WTC11 (cell line): Measurements from ENCODE around the gene CSNK1G3.

Source experiments
- CTCF ChIP-seq: fragments of 200-600 bp; IDR thresholded peaks from 2 replicates; pipeline ENCODE4 v1.8.0; 2022; ENCODE audit warnings: antibody characterized with exemption
- FOXJ3 ChIP-seq: sonication (generic); formaldehyde crosslinking; IDR thresholded peaks from 2 replicates; pipeline ENCODE4 v1.9.0; 2021; ENCODE audit warnings: missing genetic modification reagents, mild to moderate bottlenecking, borderline replicate concordance
- FOXP1 ChIP-seq: sonication (generic); formaldehyde crosslinking; IDR thresholded peaks from 2 replicates; pipeline ENCODE4 v1.8.0; 2022; ENCODE audit warnings: missing genetic modification reagents, mild to moderate bottlenecking, moderate library complexity, borderline replicate concordance
- ZNF138 ChIP-seq: sonication (generic); formaldehyde crosslinking; conservative IDR thresholded peaks from 2 replicates; pipeline ENCODE4 v1.8.1; 2022; ENCODE audit warnings: mild to moderate bottlenecking, moderate library complexity, missing genetic modification reagents
- TF ChIP-seq, protein P1 (sequence below): sonication (generic); formaldehyde crosslinking; IDR thresholded peaks from 2 replicates; pipeline ENCODE4 v1.8.1; 2022; ENCODE audit warnings: low read depth, mild to moderate bottlenecking, moderate library complexity, missing genetic modification reagents, borderline replicate concordance

DNA sequence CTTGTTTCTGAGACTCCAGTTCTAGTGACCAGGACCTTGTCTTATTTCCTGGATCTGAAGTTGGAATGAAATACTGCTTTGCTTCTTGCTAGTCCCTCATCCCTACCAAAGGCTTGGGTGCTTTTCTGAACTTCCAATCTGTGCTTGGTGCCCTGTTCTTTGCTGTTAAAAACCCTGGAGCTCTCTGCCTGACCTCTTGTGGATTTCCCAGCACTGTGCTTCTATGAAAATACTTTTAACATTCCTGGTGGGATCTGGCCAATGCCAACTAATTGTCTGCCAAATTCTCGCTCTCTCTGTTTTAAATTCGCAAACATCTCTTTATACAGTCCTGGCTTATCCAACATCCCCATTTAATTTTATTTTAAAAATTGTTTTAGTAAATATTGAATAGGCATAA lies 26.7 kb upstream of the CSNK1G3 start:
- TF ChIP-seq CTCF: no peak
- TF ChIP-seq, protein P1, sequence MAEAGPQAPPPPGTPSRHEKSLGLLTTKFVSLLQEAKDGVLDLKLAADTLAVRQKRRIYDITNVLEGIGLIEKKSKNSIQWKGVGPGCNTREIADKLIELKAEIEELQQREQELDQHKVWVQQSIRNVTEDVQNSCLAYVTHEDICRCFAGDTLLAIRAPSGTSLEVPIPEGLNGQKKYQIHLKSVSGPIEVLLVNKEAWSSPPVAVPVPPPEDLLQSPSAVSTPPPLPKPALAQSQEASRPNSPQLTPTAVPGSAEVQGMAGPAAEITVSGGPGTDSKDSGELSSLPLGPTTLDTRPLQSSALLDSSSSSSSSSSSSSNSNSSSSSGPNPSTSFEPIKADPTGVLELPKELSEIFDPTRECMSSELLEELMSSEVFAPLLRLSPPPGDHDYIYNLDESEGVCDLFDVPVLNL (CRISPR knock-in tag): no peak
- no peak for TF ChIP-seq ZNF138 (CRISPR knock-in tag)
- no peak for TF ChIP-seq FOXP1 (CRISPR knock-in tag)
- TF ChIP-seq FOXJ3 (CRISPR knock-in tag): no peak
